ENCODE measurements around the gene MCM3AP.

MCM3AP gene

DNA sequence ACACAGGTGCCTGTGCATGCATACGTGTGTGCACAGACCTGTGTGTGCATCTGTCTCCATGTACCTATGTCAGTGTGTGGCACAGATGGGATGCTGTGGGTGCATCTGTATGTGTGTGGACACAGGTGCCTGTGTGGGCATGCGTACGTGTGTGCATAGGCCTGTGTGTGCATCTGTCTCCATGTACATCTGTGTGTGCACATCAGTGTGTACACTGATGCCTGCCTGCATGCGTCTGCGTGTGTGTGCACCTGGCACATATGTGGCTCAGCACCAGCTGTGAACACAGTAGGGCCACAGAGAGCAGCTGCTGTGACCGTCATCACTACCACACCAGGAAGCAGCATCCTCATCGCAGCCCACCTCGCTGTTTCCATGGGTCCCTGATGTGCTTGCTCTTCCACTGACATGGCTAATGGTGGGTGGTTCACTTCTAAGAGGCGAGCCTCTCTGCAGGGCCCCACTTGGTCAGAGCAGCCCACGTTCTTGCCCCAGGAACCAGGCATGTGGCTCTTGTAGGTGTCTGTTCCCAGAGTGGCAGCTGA, 91.5 kb downstream of the MCM3AP start:
- H3K4me3 ChIP-seq (ENCODE audit: insufficient read depth, low read length, poor library complexity, severe bottlenecking), result no peak overlapping the region
- no peak overlapping the region for H3K27ac ChIP-seq (ENCODE audit: low read depth, low read length)
- H3F3A ChIP-seq (ENCODE audit: insufficient read depth), result no peaks in the 10 kb centered on the region
- H4K20me1 ChIP-seq (ENCODE audit: low read depth, low read length), result no peaks in the 10 kb centered on the region
- no peaks in the 10 kb centered on the region for H3K9me3 ChIP-seq (ENCODE audit: insufficient read depth, low read length)
- H3K9me2 ChIP-seq (replicated peaks; ENCODE audit: insufficient read depth, low read length), result no peaks in the 10 kb centered on the region
- TF ChIP-seq, protein P1, sequence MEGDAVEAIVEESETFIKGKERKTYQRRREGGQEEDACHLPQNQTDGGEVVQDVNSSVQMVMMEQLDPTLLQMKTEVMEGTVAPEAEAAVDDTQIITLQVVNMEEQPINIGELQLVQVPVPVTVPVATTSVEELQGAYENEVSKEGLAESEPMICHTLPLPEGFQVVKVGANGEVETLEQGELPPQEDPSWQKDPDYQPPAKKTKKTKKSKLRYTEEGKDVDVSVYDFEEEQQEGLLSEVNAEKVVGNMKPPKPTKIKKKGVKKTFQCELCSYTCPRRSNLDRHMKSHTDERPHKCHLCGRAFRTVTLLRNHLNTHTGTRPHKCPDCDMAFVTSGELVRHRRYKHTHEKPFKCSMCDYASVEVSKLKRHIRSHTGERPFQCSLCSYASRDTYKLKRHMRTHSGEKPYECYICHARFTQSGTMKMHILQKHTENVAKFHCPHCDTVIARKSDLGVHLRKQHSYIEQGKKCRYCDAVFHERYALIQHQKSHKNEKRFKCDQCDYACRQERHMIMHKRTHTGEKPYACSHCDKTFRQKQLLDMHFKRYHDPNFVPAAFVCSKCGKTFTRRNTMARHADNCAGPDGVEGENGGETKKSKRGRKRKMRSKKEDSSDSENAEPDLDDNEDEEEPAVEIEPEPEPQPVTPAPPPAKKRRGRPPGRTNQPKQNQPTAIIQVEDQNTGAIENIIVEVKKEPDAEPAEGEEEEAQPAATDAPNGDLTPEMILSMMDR (IDR thresholded peaks at IDR 0.05; ENCODE audit: insufficient read depth, low read length, poor library complexity, severe bottlenecking), result no peak
- TF ChIP-seq EZH2phosphoT487 (conservative IDR thresholded peaks at IDR 0.05; ENCODE audit: low read length), result no peak
- no peaks in the 10 kb centered on the region for H3K79me2 ChIP-seq (ENCODE audit: insufficient read depth, low read length)
- peaks cover 4% of the 10 kb centered on the region; the same call in 1 of the 2 replicates for H3K36me3 ChIP-seq (ENCODE audit: low read length)
- no peak overlapping the region for H3K4me2 ChIP-seq (ENCODE audit: low read depth, low read length, poor library complexity, severe bottlenecking)
- no peak overlapping the region for H3K9ac ChIP-seq (ENCODE audit: low read length)
- no peaks in the 10 kb centered on the region for H3K27me3 ChIP-seq (ENCODE audit: low read length)
- H2AFZ ChIP-seq (ENCODE audit: low read depth, low read length, severe bottlenecking), result no peak overlapping the region

DNA sequence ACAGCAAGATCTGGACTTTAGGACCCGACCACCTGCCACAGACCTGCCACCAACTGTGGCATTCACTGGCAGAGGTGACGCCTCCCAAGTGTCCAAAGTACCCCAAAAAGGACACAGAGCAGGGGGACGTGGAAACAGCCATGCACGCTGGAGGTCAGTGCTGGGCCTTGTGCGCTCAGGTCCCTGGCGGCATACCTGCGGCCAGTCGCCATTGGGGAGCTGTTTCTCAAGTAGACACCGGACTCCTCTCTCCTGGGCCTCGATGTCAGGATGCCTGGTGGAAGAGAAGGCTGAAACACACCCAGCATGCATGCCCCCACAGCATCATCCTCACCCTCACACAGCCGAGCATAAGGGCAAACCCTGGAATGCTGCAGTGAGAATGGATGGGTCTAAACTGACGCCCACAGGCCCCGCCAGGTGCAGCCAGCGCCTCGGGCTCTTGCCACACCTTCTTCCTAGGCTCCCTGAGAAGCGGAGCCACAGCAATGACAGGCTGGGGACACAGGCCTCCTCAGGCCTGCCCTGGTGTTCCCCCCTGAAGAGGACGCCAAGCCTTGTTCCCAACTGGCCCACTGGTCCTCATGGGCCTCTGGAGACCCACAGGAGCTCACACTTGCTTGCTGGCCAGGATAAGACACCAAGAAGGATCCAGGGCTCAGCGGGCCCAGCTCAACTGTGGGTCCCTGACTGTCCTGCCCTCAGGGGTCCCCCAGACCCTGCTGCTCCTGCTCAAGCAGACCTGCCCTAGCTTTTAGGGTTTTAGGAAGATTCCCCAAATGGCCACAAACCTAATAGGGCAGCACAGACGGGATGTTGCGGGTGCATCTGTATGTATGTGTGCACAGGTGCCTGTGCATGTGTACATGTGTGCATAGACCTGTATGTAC, 93.5 kb downstream of the MCM3AP start:
- H3F3A ChIP-seq (ENCODE audit: insufficient read depth), result 0 out of 2 replicates have a peak, but pooled peaks cover 6% of the 10 kb centered on the region
- no peaks in the 10 kb centered on the region for H3K79me2 ChIP-seq (ENCODE audit: insufficient read depth, low read length)
- H3K9me2 ChIP-seq (replicated peaks; ENCODE audit: insufficient read depth, low read length), result no peaks in the 10 kb centered on the region
- no peaks in the 10 kb centered on the region for H4K20me1 ChIP-seq (ENCODE audit: low read depth, low read length)
- no peaks in the 10 kb centered on the region for H3K9me3 ChIP-seq (ENCODE audit: insufficient read depth, low read length)
- no peak overlapping the region for H3K9ac ChIP-seq (ENCODE audit: low read length)
- H2AFZ ChIP-seq (ENCODE audit: low read depth, low read length, severe bottlenecking), result no peak overlapping the region
- H3K27ac ChIP-seq (ENCODE audit: low read depth, low read length), result no peak overlapping the region
- H3K27me3 ChIP-seq (ENCODE audit: low read length), result no peaks in the 10 kb centered on the region
- no peak for TF ChIP-seq EZH2phosphoT487 (conservative IDR thresholded peaks at IDR 0.05; ENCODE audit: low read length)
- TF ChIP-seq, protein P1 (IDR thresholded peaks at IDR 0.05; ENCODE audit: insufficient read depth, low read length, poor library complexity, severe bottlenecking), result no peak
- H3K4me3 ChIP-seq (ENCODE audit: insufficient read depth, low read length, poor library complexity, severe bottlenecking), result no peak overlapping the region
- no peaks in the 10 kb centered on the region; the same call in 1 of the 2 replicates for H3K36me3 ChIP-seq (ENCODE audit: low read length)
- H3K4me2 ChIP-seq (ENCODE audit: low read depth, low read length, poor library complexity, severe bottlenecking), result no peak overlapping the region

DNA sequence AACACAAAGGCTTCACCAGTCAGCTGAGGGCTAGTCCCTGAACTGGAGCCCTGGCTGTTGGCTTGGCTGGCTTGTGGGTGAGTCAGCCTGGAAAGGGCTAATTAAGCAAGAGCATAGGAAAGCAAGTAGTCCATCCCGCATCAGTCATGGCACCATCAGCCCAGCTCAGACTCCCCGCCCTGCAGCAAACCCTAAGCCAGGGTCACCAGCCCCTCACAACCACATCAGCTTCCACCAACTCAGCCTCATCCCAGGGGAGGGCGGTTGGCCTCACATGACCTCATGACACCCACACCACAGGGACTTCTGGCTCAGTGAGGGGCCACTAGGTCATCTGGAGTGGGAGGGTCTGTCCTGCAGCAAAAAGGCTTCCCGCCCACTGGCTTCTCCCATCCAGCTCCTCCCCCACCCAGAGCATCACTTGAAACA, 94.1 kb downstream of the MCM3AP start:
- Histone ChIP-seq H3K36me3 (ENCODE audit: low read length) (no peaks in the 10 kb centered on the region), H3K27ac (ENCODE audit: low read depth, low read length) (no peak overlapping the region), H3K27me3 (ENCODE audit: low read length) (no peaks in the 10 kb centered on the region), H4K20me1 (ENCODE audit: low read depth, low read length) (no peaks in the 10 kb centered on the region), H2AFZ (ENCODE audit: low read depth, low read length, severe bottlenecking) (no peak overlapping the region), H3K9me2 (replicated peaks; ENCODE audit: insufficient read depth, low read length) (no peaks in the 10 kb centered on the region), H3K79me2 (ENCODE audit: insufficient read depth, low read length) (no peaks in the 10 kb centered on the region), H3F3A (ENCODE audit: insufficient read depth) (0 out of 2 replicates have a peak, but pooled peaks cover 6% of the 10 kb centered on the region), H3K4me3 (ENCODE audit: insufficient read depth, low read length, poor library complexity, severe bottlenecking) (no peak overlapping the region), H3K4me2 (ENCODE audit: low read depth, low read length, poor library complexity, severe bottlenecking) (no peak overlapping the region), H3K9me3 (ENCODE audit: insufficient read depth, low read length) (no peaks in the 10 kb centered on the region), H3K9ac (ENCODE audit: low read length) (no peak overlapping the region)
- TF ChIP-seq, protein P1 (IDR thresholded peaks at IDR 0.05; ENCODE audit: insufficient read depth, low read length, poor library complexity, severe bottlenecking), result no peak
- no peak for TF ChIP-seq EZH2phosphoT487 (conservative IDR thresholded peaks at IDR 0.05; ENCODE audit: low read length)

Data from SU-DHL-6 (cell line).